NB4 (cell line): ENCODE measurements around the gene CIT.

ENCODE experiments used
- MAX ChIP-seq: IDR thresholded peaks from 2 replicates; pipeline ENCODE4 v1.6.1; 2011; ENCODE audit warnings: low read depth, low read length
- MYC ChIP-seq: IDR thresholded peaks from 2 replicates; pipeline ENCODE4 v1.6.1; 2011; ENCODE audit warnings: low read depth, low read length
- POLR2A ChIP-seq: IDR thresholded peaks from 2 replicates; pipeline ENCODE4 v1.6.1; 2011; ENCODE audit warnings: mild to moderate bottlenecking; ENCODE audit not compliant: insufficient read length; ENCODE audit errors: extremely low read depth
- TF ChIP-seq, protein P1 (sequence below): IDR thresholded peaks from one replicate; pipeline ENCODE4 v1.5.1; 2012; ENCODE audit warnings: low read depth, low read length

GRCh38 chr12:119682639-119683252, 194.4 kb downstream of the CIT start:
- TF ChIP-seq, protein P1, sequence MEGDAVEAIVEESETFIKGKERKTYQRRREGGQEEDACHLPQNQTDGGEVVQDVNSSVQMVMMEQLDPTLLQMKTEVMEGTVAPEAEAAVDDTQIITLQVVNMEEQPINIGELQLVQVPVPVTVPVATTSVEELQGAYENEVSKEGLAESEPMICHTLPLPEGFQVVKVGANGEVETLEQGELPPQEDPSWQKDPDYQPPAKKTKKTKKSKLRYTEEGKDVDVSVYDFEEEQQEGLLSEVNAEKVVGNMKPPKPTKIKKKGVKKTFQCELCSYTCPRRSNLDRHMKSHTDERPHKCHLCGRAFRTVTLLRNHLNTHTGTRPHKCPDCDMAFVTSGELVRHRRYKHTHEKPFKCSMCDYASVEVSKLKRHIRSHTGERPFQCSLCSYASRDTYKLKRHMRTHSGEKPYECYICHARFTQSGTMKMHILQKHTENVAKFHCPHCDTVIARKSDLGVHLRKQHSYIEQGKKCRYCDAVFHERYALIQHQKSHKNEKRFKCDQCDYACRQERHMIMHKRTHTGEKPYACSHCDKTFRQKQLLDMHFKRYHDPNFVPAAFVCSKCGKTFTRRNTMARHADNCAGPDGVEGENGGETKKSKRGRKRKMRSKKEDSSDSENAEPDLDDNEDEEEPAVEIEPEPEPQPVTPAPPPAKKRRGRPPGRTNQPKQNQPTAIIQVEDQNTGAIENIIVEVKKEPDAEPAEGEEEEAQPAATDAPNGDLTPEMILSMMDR = no peak
- TF ChIP-seq POLR2A (no peak), MYC (no peak), MAX (no peak)
